ENCODE results near the gene DGKA. TPM values are rescaled to one million over a fixed set of nuclear protein-coding genes. Genes with fewer than 3 reads are reported as not detected.
A peak's percentile ranks its signal among the peaks of the same experiment; 100 is the strongest.
"Not testable (repeated sequence)": the region's sequence is repeated elsewhere in the genome, so short reads cannot be mapped to it uniquely, and the experiment has no call there.

DGKA gene
- 3.6 and 9.7 TPM in 2 replicates for total RNA-seq (2014; rRNA removed; shearing (Covaris generic))

DNA sequence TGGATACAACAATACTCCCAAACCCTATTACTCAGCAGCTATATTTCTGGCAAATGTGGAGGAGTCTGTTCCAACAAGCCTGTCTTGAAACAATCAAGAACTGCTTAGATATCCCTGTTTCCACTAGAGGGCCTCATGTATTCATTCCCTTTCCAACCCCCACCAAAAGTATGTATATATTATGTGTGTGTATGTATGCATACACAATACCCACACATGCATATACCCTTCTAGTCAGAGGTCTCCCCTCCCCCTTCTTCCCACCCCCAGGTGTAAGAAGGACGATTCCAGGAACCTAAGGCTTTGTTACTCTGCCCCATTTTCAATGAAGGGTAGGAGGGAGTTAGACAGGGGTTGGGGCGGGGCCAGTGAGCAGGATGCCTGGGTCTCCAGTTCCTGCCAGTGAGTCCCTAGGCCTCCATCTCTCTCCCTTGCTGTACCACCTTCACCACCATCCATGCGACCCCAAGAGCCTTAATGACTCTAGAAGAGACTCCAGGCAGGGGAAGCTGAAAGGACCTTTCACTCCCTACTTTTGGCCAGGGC is at the start of gene DGKA:
Gene DGKA (plus strand): TSS at position 392 of the 546 bp plus-strand sequence. CDS start 5,342 bp downstream, outside the sequence.
- DNase-seq (ENCODE audit: low spot score) = peak; percentile 80
- in situ Hi-C loops (cut with HindIII; ENCODE audit: low sequenced_read_pairs) = no loop called here

DNA sequence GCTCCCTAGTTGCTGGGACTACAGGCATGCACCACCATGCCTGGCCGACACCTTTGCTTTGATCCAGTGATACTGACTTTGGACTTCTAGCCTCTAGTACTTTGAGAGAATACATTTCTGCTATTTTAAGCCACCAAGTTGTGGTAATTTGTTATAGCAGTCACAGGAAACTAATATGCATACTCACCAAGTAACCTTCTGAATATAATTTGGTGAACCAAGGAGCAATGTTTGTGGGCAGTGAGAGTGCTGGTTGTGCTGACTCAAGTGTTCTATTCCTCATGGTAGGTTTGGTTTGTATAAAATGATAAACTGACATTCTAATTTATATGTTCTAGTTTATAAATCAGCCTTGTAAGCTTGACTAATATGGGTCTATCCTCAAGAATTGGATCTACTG is 45.8 kb upstream of the DGKA start:
- no peak for DNase-seq (ENCODE audit: low spot score)
- in situ Hi-C loops (cut with HindIII; ENCODE audit: low sequenced_read_pairs) = no loop called here

DNA sequence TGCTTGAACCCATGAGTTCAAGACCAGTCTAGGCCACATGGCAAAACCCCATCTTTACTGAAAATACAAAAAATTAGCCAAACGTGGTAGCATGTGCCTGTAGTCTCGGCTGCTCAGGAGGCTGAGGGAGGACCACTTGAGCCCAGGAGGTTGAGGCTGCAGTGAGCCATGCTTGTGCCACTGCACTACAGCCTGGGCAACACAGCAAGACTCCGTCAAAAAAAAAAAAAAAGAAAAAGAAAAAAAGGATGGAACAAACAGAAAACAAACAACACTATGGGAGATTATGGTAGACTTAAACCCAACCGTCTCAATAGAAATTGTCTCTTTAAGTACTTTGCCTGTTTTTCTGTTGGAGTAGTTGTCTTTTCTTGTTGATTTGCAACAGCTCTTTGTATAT is 39.7 kb upstream of the DGKA start:
- in situ Hi-C loops (cut with HindIII; ENCODE audit: low sequenced_read_pairs) = no loop called here
- DNase-seq (ENCODE audit: low spot score) = no peak

DNA sequence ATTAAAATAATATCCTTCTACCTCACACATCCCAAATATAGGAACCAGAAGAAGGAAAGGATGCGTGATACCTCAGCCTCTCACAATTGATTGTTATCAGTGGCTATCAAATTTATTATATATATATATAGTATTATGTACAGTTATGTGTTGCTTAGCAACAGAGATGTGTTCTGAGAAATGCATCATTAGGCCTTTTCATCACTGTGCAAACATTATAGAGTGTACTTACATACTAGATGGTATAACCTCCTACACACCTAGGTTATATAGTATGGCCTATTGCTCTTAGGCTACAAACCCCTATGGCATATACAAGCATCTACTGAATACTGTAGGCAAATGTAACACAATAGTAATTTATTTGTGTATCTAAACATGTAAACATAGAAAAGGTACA is 37.2 kb upstream of the DGKA start:
- DNase-seq (ENCODE audit: low spot score) = no peak
- in situ Hi-C loops (cut with HindIII; ENCODE audit: low sequenced_read_pairs) = no loop called here

DNA sequence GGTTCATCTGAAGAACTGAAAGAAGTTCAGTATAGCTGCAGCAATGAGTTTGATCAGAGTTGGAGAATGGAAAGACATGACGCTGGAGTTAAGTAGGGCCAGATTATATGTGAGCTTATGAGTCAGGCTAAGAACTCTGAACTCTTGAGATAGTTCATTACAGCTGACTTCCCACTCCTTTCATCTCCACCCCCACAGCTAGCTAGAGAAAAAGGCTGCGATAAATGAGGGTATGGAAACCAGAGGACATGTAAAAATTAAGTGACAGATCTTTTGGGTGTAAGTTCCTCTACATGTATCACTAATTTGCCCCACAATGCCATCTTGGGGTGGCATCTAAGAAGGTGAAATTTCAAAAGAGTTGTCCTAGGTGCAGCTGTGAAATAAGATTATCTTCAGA is 31.9 kb upstream of the DGKA start:
- in situ Hi-C loops (cut with HindIII; ENCODE audit: low sequenced_read_pairs) = no loop called here
- no peak for DNase-seq (ENCODE audit: low spot score)

DNA sequence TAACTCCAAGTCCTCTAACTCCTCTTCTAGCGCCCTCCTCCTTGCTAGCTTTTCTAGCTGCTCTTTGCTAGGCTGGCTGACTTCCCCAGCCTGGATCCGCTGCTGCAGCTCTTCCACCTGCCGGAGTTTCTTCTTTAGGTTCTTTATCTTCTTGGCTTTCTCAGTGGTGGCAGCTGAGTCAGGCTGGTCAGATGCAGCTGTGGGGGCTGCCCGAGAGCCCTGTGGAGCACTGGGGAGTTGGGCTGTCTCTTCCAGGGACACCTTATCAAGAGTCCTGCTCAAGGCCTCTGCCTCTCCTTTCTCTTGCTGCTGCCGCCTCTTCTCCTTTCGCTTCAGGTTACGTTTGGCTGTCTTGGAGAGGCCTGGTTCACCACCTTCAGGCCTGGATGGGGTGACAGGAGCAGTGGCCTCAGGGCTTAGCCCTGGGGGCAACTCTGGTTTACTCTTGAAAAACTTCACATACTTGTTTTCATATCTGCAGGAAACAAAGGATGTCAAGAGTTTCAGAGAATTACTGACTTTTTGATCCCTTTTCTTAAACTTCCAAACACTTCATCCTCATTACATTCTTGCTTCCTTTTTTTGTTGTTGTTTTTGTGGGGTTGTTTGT is 29.0 kb upstream of the DGKA start:
- DNase-seq (ENCODE audit: low spot score) = no peak
- in situ Hi-C loops (cut with HindIII; ENCODE audit: low sequenced_read_pairs) = no loop called here

DNA sequence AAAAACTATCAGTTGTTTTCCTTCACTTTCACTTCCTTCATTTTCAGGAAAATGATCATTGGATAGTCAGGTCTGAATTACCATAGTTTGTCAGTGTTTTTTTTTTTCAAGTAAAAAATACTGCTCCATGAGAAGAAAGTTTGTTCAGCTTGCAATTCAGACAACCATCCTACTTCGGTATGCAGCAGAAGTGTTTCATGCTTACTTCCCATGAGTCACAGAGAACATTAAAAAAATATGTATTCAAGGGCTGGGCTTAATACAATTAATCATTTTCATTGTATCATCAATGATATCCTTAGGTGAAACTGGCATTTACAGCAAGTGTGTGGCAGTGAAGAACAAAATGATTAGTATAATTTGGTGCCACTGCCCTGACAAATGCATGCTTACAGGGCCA is 24.9 kb upstream of the DGKA start:
- no peak for DNase-seq (ENCODE audit: low spot score)
- in situ Hi-C loops (cut with HindIII; ENCODE audit: low sequenced_read_pairs) = no loop called here

DNA sequence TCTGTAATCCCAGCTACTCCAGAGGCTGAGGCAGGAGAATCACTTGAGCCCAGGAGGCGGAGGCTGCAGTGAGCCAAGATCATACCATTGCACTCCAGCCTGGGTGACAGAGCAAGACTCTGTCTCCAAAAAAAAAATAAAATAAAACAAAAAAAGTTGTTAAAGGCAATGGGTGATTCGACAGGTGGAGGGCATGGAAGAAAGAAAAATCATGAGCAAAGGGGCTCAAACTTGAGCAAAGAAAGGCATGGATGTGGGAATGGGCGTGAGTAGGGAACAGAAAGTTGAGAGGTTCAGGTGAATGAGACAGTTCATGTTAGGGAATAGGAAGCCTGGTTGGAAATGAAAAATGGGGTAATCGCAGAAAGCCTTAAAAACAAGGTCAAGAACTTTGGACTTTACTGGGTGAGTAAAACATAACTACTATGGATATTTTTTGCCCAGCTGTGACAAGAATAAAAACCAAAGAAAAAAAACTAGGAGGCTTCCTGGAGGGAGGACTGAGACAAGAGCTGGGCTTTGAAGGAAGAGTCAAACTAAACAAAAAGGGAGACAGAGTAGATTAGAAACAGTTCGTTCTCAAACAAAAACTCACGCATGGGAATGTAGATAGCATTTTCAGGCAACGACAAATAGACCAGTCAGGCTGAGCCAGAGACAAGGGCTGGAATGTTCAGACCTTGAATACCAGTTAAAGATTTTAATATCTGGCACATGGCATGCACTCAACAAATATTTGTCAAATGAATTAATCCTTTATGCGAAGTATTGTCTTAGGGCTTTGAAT is 22.0 kb upstream of the DGKA start:
- no peak for DNase-seq (ENCODE audit: low spot score)
- in situ Hi-C loops (cut with HindIII; ENCODE audit: low sequenced_read_pairs) = no loop called here

DNA sequence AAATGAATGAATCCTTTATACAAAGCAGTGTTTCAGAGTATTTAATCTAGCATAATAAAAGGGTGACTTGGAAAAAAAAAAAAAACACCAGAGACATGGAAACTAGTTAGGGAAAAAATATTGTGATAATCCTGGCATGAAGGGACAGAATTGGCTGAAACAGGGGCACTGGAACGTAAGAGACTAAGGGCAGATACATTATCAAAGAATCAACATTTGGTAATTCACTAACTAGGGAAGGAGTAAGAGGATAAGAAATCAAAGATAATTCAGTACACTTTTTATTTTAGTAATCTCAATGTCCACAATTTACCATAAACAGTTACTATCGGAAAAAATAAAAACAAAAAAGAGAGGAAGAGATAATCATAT is 21.5 kb upstream of the DGKA start:
- in situ Hi-C loops (cut with HindIII; ENCODE audit: low sequenced_read_pairs) = no loop called here

DNA sequence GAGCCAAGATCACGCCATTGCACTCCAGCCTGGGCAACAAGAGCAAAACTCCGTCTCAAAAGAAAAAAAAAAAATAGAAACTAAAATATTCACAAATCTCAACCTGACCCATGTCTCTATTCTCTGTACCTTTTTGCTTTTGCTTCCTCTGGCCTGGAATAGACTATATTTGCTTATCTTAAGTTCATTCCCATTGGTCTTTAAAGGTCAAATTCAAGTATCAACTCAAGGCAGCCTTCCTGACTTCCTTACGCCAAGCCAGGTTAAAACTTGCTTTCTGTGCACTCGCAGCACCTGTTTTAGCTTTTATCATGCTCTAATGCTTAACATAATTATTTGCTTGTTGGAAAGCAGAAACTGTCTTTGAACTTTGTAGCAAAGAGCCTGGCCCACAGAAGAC is 18.1 kb upstream of the DGKA start:
- DNase-seq (ENCODE audit: low spot score) = no peak
- in situ Hi-C loops (cut with HindIII; ENCODE audit: low sequenced_read_pairs) = no loop called here

More for the DNA sequence above, 21.5 kb upstream of the DGKA start:
- no peak for DNase-seq (ENCODE audit: low spot score)

DNA sequence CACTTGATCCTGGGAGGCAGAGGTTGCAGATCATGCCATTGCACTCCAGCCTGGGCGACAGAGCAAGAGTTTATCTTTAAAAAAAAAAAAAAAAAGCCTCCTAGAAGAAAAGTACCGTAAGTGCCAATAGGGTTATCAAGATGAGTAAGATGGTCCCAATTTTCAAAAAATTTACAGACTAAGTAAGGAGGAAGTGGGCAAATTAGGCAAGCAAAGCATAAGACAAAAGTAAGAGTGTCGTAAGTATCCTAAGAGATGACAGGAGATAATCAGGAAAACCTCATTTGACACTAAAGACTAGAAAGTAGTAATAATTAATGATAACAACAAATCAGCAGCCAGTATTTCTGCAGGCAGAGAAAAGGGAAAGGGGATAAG is 15.5 kb upstream of the DGKA start:
- no peak for DNase-seq (ENCODE audit: low spot score)
- in situ Hi-C loops (cut with HindIII; ENCODE audit: low sequenced_read_pairs) = no loop called here

DNA sequence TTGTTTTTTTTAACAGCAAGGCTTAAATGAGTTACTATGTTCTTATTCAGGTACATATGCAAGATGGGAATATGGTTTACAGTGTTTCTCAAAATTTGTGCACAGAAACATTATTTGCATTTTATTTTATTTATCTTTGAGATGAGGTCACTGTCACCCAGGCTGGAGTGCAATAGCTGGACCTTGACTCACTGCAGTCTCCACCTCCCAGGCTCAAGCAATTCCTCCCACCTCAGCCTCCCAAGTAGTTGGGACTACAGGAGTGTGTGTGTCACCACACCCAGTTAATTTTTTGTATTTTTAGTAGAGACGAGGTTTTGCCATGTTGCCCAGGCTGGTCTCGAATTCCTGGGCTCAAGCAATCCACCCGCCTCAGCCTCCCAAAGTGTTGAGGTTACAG is 11.9 kb upstream of the DGKA start:
- DNase-seq (ENCODE audit: low spot score); in situ Hi-C loops (cut with HindIII; ENCODE audit: low sequenced_read_pairs): not testable (repeated sequence)

DNA sequence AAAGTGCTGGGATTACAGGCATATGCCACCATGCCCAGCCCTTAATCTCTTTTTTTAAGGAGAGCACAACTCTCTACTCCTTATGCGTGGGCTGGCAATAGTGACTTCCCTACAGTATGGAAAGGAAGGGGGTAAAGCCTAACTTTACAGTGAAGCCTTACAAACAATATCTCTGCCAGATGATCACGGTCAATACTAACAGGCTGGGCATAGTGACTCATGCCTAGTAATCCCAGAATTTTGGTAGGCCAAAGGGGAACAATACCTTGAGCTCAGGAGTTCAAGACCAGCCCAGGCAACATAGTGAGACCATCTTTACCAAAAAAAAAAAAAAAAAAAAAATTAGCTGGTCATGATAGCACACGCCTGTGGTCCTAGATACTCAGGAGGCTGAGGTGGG is 8.8 kb upstream of the DGKA start:
- in situ Hi-C loops (cut with HindIII; ENCODE audit: low sequenced_read_pairs) = no loop called here
- DNase-seq (ENCODE audit: low spot score) = no peak

DNA sequence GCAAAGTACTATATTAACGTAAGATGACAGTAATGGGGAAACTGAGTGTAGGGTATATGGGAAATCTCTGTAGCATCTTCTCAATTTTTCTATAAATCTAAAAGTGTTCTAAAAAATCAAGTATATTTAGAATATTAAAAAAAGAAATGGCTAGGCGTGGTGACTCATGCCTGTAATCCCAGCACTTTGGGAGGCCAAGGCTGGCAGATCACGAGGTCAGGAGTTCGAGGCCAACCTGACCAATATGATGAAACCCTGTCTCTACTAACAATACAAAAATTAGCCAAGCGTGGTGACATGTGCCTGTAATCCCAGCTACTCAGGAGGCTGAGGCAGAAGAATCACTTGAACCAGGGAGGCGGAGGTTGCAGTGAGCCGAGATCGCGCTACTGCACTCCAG is 7.3 kb upstream of the DGKA start:
- in situ Hi-C loops (cut with HindIII; ENCODE audit: low sequenced_read_pairs) = not testable (repeated sequence)

DNA sequence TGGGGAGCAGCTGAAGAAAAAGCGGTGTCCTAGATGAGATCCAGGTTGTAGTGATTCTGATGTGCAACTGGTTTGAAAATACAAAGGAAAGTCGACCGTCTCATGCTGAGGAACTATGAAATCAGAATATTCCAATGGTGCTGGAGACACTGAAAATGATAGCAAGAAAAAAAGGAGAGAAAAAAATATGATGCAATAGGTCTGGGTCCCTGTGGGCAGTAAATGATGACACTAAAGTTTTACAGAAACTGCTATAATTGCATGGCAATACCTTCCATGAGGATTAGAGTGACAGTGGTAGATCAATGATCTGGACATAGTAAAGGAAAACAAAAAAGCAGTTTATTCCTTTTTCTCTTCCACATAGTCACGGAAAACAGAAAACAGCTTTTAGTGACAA is 5.6 kb upstream of the DGKA start:
- no peak for DNase-seq (ENCODE audit: low spot score)
- in situ Hi-C loops (cut with HindIII; ENCODE audit: low sequenced_read_pairs) = no loop called here

More for the DNA sequence above, 7.3 kb upstream of the DGKA start:
- not testable (repeated sequence) for DNase-seq (ENCODE audit: low spot score)

DNA sequence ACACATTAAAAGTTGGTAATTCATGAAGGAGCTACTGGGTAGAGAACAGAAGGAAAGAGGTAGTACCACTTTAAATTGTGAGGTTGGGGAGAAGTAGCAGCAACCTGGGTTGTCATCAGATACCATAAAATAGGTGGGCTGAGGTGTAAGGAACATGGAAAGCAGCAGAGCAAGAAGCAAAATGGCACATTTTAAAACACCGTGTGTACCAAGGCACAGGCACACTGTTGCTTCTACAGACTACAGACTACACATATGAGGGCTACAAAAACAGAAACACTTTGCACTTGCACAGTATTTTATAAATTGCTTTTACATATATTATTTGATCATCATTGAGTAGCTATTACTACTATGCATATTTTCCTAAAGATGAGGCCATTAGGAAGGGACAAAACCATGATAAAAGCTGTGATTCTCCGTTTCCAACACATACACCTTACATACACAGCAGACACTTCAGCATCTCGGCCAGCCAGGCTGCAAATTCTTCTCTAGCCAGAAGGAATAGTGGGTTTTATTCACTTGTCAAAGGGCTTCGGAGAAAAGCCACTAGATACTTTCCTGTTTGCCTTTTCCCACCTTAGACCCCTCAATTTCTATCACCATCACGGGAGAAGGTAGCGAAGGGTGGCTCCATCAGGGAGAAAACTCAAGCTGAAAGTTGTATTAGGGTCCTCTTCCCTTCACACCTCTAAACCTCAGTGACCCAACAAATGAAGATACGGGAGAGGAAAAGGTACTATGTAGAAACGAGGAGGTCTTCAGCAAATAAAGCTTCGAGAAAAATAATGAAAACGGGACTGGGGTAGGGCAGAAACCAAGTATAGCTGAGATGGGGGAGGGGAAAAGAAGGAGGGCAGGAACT is 4.9 kb upstream of the DGKA start:
- in situ Hi-C loops (cut with HindIII; ENCODE audit: low sequenced_read_pairs) = no loop called here
- peak; percentile 27 for DNase-seq (ENCODE audit: low spot score)

DNA sequence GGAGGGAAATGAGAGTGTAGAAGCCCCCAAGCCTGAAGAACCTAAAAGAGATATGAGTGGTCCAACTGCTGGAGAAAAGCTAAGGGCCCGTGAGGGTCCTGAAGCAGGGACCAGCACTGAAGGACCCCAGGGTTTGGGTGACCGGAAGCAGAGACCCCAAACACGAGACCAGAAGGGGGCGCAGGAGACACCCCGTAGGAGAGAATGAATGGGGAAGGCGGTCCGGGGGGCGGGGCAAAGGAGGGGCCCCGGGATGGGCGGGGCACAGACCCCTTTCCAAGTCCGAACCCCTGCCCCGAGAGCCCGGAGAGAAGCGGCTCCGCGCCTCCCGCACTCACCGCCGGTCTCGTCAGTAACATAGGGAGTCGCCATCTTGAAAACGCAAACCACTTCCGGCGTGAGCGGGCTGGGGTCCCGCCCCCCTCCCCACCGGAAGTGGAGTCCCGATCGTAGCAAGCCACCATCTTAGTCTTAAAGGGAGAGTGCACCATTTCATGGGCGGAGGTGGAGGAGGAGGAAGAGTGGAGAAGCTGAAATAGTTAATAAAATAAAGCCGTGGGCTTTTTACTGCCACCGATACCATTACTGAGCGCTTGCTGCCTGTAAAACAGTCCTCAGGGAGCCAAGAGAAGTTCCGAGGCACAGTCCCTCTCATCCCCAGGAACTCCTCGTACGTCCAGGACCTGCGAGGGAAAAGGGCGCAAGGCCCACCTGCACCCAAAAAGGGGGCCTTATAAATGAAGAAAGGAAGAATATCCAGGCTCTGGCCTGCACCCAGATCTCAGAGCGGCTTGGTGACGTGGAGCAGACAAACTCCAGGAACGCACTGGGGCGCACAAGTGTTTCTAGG is 4.0 kb upstream of the DGKA start:
- in situ Hi-C loops (cut with HindIII; ENCODE audit: low sequenced_read_pairs) = no loop called here
- DNase-seq (ENCODE audit: low spot score) = peak; percentile 93

DNA sequence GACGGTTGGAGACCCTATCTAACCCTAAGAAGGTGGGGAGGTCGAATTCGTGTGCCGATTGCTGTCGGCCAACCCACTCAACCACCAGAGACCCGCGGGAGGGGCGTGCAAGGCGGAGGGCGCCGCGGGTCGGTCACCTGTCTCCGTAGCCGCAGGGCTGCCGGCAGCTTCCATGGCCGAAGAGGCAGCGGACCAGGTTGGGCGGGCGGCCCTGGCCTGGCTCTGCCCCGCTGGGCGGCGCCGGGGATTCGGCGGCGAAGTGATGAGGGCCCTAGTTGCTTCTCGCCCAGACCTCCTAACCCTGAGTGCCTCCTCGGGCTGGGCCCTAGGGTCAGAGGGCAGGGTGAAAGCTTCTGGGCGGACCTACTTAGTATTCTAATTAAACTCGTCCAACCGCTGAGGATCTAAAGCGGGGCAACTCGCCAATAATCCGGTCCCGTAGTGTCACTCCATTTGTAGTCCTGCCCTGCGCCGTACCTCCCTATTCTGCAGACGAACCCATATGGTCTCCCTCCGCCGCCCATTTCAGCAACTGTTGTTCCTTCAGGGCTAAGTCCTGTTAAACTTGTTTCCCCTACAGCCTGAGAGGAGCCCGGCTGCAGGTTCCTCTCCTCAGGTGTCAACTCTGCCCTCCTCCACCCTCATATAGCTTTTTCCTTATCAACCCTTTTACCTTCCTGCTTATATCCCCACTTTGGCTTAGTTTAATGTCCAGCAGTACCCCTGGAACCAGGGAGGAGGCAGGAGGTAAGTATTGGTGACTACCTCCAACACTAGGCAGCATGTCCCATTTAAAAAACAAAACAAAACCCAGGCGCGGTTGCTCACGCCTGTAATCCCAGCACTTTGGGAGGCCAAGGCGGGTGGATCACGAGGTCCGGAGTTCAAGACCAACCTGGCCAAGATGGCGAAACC is 3.1 kb upstream of the DGKA start, which contains the start of gene PYM1:
Gene PYM1 (minus strand): TSS at position 307 of the 915 bp plus-strand sequence. CDS start 133 bp downstream, at position 174.
- in situ Hi-C loops (cut with HindIII; ENCODE audit: low sequenced_read_pairs) = no loop called here
- peak; percentile 86 for DNase-seq (ENCODE audit: low spot score)

Data from G401 (cell line).